HEK293T (cell line): Measurements from ENCODE around the gene UBE2I.

Experiments used
- CTCF ChIA-PET: fragments of 350-600 bp; formaldehyde crosslinking; extraction: SDS; loops from one replicate; lab custom pipeline; 2021; ENCODE audit warnings: antibody characterized with exemption, inconsistent platforms; lab: Yijun Ruan, JAX
- POLR2A ChIA-PET: fragments of 350-600 bp; formaldehyde crosslinking; extraction: SDS; loops from one replicate; lab custom pipeline; 2020; ENCODE audit warnings: antibody characterized with exemption, inconsistent platforms; lab: Yijun Ruan, JAX
- DNase-seq: peaks from one replicate; pipeline ENCODE4 v3.0.0; 2012; ENCODE audit warnings: mixed read lengths; ENCODE audit errors: extremely low spot score
- ARNT ChIP-seq: fragments of 450-650 bp; IDR thresholded peaks from 2 replicates; pipeline ENCODE4 v1.6.1; 2017; ENCODE audit warnings: mild to moderate bottlenecking
- BHLHE40 ChIP-seq: fragments of 450-650 bp; IDR thresholded peaks from 2 replicates; pipeline ENCODE4 v1.6.1; 2016; ENCODE audit warnings: mild to moderate bottlenecking, moderate library complexity, borderline replicate concordance
- CTBP1 ChIP-seq: fragments of 450-650 bp; IDR thresholded peaks from 2 replicates; pipeline ENCODE4 v1.6.1; 2016; ENCODE audit warnings: borderline replicate concordance
- ELF4 ChIP-seq: fragments of 450-650 bp; IDR thresholded peaks from 2 replicates; pipeline ENCODE4 v1.6.1; 2017; ENCODE audit warnings: antibody characterized with exemption
- FOXA1 ChIP-seq: fragments of 450-650 bp; IDR thresholded peaks from 2 replicates; pipeline ENCODE4 v1.6.1; 2016; ENCODE audit warnings: mild to moderate bottlenecking
- FOXK2 ChIP-seq: fragments of 450-650 bp; IDR thresholded peaks from 2 replicates; pipeline ENCODE4 v1.6.1; 2016; ENCODE audit warnings: mild to moderate bottlenecking
- FOXM1 ChIP-seq: fragments of 450-650 bp; IDR thresholded peaks from 2 replicates; pipeline ENCODE4 v1.6.1; 2017; ENCODE audit warnings: mild to moderate bottlenecking, borderline replicate concordance
- HDGF ChIP-seq: fragments of 450-650 bp; IDR thresholded peaks from 2 replicates; pipeline ENCODE4 v1.6.1; 2017; ENCODE audit warnings: antibody characterized with exemption, borderline replicate concordance
- L3MBTL2 ChIP-seq: fragments of 450-650 bp; conservative IDR thresholded peaks from 2 replicates; pipeline ENCODE4 v1.6.1; 2016; ENCODE audit warnings: mild to moderate bottlenecking
- LEF1 ChIP-seq: fragments of 450-650 bp; IDR thresholded peaks from 2 replicates; pipeline ENCODE4 v1.6.1; 2017; ENCODE audit warnings: mild to moderate bottlenecking, borderline replicate concordance
- NFRKB ChIP-seq: fragments of 450-650 bp; IDR thresholded peaks from 2 replicates; pipeline ENCODE4 v1.6.1; 2016; ENCODE audit warnings: mild to moderate bottlenecking, moderate library complexity
- SP1 ChIP-seq: fragments of 450-650 bp; IDR thresholded peaks from 2 replicates; pipeline ENCODE4 v1.6.1; 2017
- SUZ12 ChIP-seq: fragments of 450-650 bp; IDR thresholded peaks from 2 replicates; pipeline ENCODE4 v1.6.1; 2016; ENCODE audit warnings: mild to moderate bottlenecking
- TARDBP ChIP-seq: fragments of 450-650 bp; IDR thresholded peaks from 2 replicates; pipeline ENCODE4 v1.6.1; 2016
- ZNF384 ChIP-seq: fragments of 450-650 bp; IDR thresholded peaks from 2 replicates; pipeline ENCODE4 v1.6.1; 2016
- TF ChIP-seq, protein P1 (sequence below): fragments of 450-650 bp; IDR thresholded peaks from 2 replicates; pipeline ENCODE4 v1.6.1; 2016

Gene UBE2I

DNA sequence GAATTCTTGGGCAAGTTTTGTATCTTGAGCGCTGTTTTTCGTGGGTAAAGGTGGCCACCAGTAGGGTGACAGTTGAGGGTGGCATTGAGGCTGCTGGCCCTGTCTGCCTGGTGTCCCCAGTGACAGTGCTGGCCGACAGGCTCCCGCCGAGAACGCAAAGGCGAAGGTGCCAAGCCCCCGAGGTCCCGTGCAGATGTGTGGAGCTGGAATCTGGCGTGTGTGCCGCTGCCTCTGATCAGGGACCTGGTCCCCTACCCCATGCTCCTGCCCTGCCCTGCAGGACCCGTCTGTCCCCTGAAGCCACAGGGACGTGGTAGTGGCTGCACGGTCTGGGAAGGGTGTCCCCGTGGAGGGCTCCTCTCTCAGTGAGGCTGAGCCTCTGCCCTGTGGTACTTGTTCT, 3.5 kb downstream of the UBE2I start:
- ChIA-PET CTCF (no interaction called here), POLR2A (no interaction called here)
- DNase-seq: no peak
- TF ChIP-seq ELF4: no peak
- TF ChIP-seq FOXM1: no peak
- TF ChIP-seq SUZ12: no peak
- TF ChIP-seq TARDBP: no peak
- TF ChIP-seq LEF1: no peak
- no peak for TF ChIP-seq HDGF
- TF ChIP-seq ZNF384: no peak
- no peak for TF ChIP-seq L3MBTL2
- no peak for TF ChIP-seq SP1
- TF ChIP-seq CTBP1: no peak
- TF ChIP-seq NFRKB: no peak
- TF ChIP-seq, protein P1, sequence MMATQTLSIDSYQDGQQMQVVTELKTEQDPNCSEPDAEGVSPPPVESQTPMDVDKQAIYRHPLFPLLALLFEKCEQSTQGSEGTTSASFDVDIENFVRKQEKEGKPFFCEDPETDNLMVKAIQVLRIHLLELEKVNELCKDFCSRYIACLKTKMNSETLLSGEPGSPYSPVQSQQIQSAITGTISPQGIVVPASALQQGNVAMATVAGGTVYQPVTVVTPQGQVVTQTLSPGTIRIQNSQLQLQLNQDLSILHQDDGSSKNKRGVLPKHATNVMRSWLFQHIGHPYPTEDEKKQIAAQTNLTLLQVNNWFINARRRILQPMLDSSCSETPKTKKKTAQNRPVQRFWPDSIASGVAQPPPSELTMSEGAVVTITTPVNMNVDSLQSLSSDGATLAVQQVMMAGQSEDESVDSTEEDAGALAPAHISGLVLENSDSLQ: no peak
- TF ChIP-seq FOXK2: no peak
- TF ChIP-seq FOXA1: no peak
- TF ChIP-seq BHLHE40: no peak
- TF ChIP-seq ARNT: no peak

DNA sequence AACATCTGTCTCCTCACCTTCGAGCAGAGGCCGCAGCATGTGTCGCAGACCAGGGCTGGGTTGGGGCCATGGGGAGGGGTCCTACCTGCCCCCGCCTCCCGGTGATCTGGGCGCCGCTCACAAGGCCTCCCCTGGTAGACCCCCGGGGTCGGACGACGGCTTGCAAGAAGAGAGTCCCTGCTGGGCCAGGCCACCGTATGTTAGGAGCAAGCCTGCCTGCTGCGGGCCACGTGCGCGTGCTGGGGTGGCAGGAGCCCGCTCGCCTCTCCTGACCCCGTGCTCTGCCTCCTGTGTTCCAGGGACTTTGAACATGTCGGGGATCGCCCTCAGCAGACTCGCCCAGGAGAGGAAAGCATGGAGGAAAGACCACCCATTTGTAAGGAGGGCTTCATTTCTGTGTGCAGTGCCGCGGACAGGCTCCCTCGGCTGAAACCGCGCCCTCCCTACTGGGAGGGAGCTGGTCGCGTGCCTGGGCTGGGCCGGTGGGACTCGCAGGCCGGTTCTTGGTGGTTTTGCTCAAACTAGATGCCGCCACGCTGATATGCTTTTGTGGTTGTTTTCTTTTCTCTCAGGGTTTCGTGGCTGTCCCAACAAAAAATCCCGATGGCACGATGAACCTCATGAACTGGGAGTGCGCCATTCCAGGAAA, 4.4 kb downstream of the UBE2I start:
- no peak for DNase-seq
- no peak for TF ChIP-seq TARDBP
- TF ChIP-seq FOXM1: no peak
- TF ChIP-seq BHLHE40: no peak
- no peak for TF ChIP-seq SP1
- no peak for TF ChIP-seq FOXK2
- no peak for TF ChIP-seq ZNF384
- no peak for TF ChIP-seq LEF1
- no peak for TF ChIP-seq FOXA1
- no peak for TF ChIP-seq SUZ12
- TF ChIP-seq, protein P1: no peak
- TF ChIP-seq CTBP1: no peak
- TF ChIP-seq HDGF: no peak
- no peak for TF ChIP-seq ELF4
- TF ChIP-seq NFRKB: no peak
- no peak for TF ChIP-seq ARNT
- TF ChIP-seq L3MBTL2: no peak
- ChIA-PET CTCF (no interaction called here), POLR2A (no interaction called here)

DNA sequence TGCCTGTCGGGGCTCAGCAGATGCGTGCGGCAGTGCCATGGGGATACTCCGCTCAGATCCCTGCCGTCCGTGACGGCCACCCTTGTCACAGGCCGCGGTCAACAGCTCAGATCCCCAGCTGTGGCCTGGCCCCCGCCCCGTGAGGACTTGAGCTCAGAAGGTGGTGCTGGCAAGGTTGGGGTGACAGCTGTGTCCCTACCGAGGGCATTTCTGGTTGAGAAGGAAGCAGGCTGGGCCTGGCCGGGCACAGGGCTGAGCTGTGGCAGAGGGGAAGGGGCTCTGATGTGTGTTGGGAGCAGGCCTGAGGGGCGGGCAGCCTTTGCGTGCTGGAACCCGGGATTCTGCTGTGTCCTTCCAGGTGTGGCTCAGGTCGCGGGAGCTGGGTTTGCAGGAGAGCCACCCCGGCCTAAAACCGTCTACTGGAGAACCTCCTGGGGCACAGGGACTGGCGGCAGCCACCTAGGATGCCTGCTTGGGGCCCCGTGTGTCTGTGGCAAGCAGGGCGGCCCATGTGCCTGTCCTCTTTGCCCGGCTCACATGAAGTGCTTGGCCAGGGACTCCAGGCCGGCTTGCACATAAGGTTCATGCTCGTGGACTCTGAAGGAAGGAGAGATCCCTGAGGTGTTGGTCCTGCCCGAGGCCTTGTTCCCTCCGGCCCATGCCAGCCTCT, 5.1 kb downstream of the UBE2I start:
- POLR2A ChIA-PET: no interaction called here
- no peak for TF ChIP-seq FOXK2
- no peak for TF ChIP-seq NFRKB
- no peak for TF ChIP-seq TARDBP
- TF ChIP-seq ARNT: no peak
- TF ChIP-seq CTBP1: no peak
- TF ChIP-seq FOXM1: no peak
- no peak for TF ChIP-seq FOXA1
- no peak for TF ChIP-seq ZNF384
- TF ChIP-seq ELF4: no peak
- no peak for TF ChIP-seq L3MBTL2
- no peak for TF ChIP-seq SUZ12
- TF ChIP-seq SP1: no peak
- TF ChIP-seq HDGF: no peak
- no peak for TF ChIP-seq BHLHE40
- TF ChIP-seq, protein P1: no peak
- TF ChIP-seq LEF1: no peak
- DNase-seq: no peak
- CTCF ChIA-PET: no interaction called here

DNA sequence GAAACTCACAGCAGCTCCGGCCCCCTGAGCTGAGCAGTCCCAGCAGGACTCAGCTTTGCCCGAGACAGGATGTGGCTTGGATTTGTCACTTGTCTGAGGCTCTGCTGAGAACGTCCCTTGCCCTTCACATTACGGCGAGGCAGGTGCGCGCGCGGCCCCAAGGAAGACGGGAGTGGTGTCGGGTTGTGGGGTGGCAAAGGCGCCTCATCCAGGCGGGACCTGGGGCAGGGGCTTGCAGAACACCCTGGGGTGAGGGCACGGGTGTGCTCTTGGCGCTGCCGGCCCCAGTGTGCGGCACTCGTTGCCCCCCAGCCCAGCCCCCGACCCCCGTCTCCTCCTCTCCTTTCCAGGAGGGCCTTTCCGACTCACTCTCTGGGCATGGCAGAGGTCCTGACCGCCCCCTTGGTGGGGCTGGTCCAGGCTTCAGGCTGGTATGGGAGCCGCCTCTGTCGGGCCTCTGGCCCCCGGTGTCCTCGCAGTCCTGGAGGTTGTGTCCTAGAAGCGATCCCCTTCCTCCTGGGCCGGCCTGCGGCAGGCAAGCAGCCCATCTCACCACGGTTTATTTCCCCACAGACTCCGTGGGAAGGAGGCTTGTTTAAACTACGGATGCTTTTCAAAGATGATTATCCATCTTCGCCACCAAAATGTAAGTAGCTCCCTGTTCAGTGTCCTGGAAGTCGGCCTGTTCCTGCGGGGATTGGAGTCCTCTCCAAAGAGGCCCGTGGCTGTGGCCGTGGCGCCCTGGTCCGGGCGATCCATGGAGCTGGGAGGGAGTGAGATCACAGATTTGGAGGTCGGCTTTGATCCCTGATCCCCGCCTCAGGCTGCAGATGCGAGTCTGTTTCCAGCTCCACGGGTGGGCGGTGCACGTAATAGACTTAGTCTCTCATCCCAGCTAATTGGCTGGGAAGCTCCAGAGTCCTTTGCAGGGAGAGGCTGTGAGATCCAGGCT, 5.9 kb downstream of the UBE2I start:
- ChIA-PET CTCF (no interaction called here), POLR2A (interaction anchor here (1.4 kb wide), 1 partner anchor 11 kb away, joined by 4 read pairs; no protein-coding TSS in a partner anchor)
- TF ChIP-seq FOXM1 (no peak), HDGF (no peak), CTBP1 (no peak), LEF1 (no peak), ZNF384 (no peak), TARDBP (no peak), L3MBTL2 (no peak), SUZ12 (no peak), BHLHE40 (no peak), FOXK2 (no peak), ARNT (no peak), SP1 (no peak), FOXA1 (no peak), NFRKB (no peak), ELF4 (no peak)
- TF ChIP-seq, protein P1: no peak
- DNase-seq: no peak
